CD4-positive, alpha-beta T cell treated with Interleukin-21 for 1 hour (primary cell): ENCODE measurements around the gene SPTLC3.
"Not testable (repeated sequence)": the region's sequence is repeated elsewhere in the genome, so short reads cannot be mapped to it uniquely, and the experiment has no call there.

Experiments used
- DNase-seq: peaks from one replicate; pipeline ENCODE4 v3.0.0-alpha.2; 2020

Gene SPTLC3

GRCh38 chr20:13008761-13009681, at the start of gene SPTLC3:
Gene SPTLC3 (plus strand): TSS chr20:13008972. CDS start chr20:13009268, 296 bp downstream.
- DNase-seq = no peak

GRCh38 chr20:12961725-12962124, 47.0 kb upstream of the SPTLC3 start:
- DNase-seq = no peak

- no peak for DNase-seq
These were observed 45.9 kb upstream of the SPTLC3 start for GRCh38 chr20:12962895-12963294.

- no peak for DNase-seq
These were observed 45.4 kb upstream of the SPTLC3 start for GRCh38 chr20:12963416-12963815.

GRCh38 chr20:12965212-12965869, 43.4 kb upstream of the SPTLC3 start:
- DNase-seq = no peak

- DNase-seq = no peak
These were observed 42.9 kb upstream of the SPTLC3 start for GRCh38 chr20:12965870-12966251.

- DNase-seq = no peak
These were observed 42.2 kb upstream of the SPTLC3 start for GRCh38 chr20:12966468-12967085.

- no peak for DNase-seq
These were observed 40.8 kb upstream of the SPTLC3 start for GRCh38 chr20:12967932-12968331.

GRCh38 chr20:12968472-12968871, 40.3 kb upstream of the SPTLC3 start:
- no peak for DNase-seq

- no peak for DNase-seq
These were observed 39.6 kb upstream of the SPTLC3 start for GRCh38 chr20:12969071-12969669.

GRCh38 chr20:12970372-12970821, 38.4 kb upstream of the SPTLC3 start:
- peak; percentile 5 for DNase-seq

GRCh38 chr20:12975833-12976608, 32.8 kb upstream of the SPTLC3 start:
- DNase-seq = no peak

- no peak for DNase-seq
These were observed 32.0 kb upstream of the SPTLC3 start for GRCh38 chr20:12976720-12977309.

- no peak for DNase-seq
These were observed 31.2 kb upstream of the SPTLC3 start for GRCh38 chr20:12977328-12978125.

- DNase-seq = no peak
These were observed 30.7 kb upstream of the SPTLC3 start for GRCh38 chr20:12978126-12978394.

GRCh38 chr20:12978613-12979495, 29.9 kb upstream of the SPTLC3 start:
- DNase-seq = no peak

GRCh38 chr20:12979713-12980112, 29.1 kb upstream of the SPTLC3 start:
- not testable (repeated sequence) for DNase-seq

GRCh38 chr20:12982098-12982497, 26.7 kb upstream of the SPTLC3 start:
- DNase-seq = no peak

- no peak for DNase-seq
These were observed 24.6 kb upstream of the SPTLC3 start for GRCh38 chr20:12984069-12984765.

GRCh38 chr20:12984863-12985262, 23.9 kb upstream of the SPTLC3 start:
- DNase-seq = no peak
